Bronchus fibroblast of lung (primary cell): ENCODE data around the gene PTGES3. TPM values are rescaled to one million over a fixed set of nuclear protein-coding genes. Genes with fewer than 3 reads are reported as not detected.

Source experiments
- total RNA-seq: library from RNA; depleted of rRNA; stranded (reverse); fragments of >200 nt; gene quantifications from 2 replicates; pipeline ENCODE4 v1.2.3, GENCODE V29; 2015

The PTGES3 gene, protein sequence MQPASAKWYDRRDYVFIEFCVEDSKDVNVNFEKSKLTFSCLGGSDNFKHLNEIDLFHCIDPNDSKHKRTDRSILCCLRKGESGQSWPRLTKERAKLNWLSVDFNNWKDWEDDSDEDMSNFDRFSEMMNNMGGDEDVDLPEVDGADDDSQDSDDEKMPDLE
- 100 and 110 TPM in 2 replicates for total RNA-seq

DNA sequence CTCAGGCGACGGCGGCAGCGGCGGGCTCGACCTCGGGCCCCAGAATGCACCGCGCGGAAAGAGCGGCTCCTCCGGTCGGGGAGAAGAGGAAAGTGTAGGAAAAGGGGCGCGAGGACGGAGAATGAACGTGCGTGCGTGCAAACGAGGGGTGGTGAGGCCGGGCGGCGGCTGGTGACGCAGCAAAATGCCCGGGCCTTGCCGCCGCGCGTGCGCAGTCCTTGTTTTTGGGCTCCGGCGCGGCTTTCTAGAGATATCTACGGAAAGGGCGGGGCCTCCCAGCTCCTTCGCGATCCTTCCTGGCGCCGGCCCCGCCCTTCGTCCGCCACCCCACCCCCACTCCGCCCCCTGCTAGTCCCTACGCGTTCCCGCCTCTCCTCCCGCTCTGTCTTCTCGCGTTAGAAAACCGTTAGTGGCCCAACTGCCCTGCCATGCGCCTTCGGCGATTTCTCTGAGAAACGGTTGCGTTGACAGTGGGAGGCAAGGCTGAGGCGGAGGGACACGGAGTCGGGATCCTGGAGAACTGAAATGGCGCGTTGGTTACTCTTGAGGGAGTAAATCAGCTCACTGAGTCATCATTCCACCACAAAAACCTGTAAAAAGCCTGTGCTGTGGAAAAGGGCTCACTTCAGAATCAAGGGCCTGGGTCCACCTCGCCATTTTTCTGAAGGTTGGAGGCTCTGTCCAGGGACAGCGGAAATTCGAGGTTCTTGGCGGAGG is at the start of gene PTGES3:
PTGES3 (minus strand) TSS at position 156 of the 717 bp plus-strand sequence. CDS start 285 bp downstream, outside the sequence.

DNA sequence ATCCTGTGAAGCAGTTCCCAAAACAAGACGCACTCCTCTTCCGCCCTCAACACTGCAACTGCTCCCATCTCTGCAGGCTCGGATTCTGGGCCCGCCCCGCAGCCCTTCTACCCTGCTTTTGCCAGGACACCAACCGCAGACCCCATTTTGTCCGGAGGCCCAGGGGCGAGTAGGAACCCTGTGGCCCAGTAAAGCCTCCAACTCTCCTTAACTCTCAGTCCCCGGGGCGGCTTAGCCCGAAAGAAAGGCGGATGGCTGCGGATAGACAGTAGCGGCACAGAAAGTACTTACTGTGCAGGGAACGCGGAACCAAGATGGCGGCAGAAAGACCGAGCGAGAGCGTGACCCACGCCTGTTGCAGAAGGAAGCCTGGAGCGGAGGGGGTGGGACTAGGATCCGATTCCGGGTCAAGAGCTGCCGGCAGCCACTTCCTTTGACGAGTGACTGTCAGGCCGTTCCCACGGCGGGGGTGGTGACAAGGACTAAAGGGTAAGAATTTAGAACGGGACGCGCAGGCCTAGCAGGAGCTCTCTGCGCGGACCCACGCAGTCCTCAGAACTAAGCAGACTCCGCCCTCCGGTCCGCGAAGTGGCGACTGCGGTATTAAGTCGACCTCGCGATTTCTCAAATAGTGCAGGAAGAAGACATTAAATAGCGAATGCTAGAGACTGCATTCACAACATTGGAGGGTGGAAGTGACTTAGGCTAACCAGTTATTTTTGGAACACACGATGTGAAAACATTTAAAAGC is 37.1 kb upstream of the PTGES3 start, which contains the start of gene NACA:
NACA (minus strand) TSS at position 328 of the 751 bp plus-strand sequence. CDS start 778 bp downstream, outside the sequence.

DNA sequence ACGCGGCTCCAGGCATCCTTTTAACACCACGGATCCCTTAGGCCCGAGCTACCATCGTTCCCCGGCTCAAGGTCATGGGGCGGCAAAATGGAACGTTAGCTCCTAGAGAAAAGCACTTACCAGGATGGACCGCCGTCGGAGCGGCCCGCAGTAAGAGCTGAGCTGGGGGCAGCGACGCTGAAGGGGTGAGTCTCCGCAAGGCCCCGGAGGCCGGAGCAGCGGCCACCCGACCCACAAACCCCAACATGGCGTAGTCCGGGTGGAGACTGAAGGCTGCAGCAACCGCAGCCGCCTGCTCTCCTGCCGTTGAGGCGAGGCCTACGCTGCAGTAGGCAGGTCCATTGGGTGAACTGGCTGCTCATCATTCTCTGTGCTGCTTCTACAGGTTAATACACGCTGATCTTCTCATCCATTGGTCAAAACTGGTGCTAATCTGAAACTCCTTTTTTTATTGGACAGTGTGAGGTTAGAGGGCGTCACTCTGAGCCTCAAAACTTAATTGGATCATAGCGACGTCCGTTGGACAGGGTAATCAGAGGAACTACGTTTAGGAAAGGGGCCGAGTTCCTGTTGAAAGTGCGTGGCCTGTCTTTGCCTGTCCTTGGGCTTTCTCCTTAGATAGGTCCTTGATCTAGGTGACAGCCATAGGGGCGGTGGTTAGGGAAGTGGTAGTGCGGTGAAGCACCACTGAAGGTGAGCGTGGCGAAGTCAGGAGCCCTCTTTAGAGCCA is 42.2 kb downstream of the PTGES3 start, which contains the start of gene ATP5F1B:
ATP5F1B (minus strand) TSS at position 268 of the 730 bp plus-strand sequence; CDS start at position 247, 21 bp downstream.

DNA sequence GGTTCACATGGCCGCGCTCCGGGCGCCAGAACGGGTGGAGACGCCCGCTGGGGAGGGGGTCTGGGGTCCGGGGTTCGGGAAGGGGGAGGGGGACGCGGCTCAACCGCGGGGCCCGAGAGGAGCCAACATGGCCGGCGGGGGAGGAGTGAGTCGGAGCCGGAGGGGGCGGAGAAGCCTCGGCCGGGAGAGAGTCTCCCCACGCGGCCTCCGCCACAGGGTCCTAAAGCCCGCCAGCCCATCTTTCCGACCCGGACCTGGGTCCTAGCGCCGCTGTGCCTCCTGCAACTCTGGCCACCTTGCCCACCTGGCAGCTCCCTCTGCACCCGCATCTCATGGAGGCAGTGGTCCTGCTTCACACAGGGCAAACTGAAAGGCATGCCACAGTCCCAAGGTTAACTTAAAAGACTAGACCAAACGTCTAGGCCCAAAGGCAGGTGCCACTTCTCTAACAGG is 57.9 kb downstream of the PTGES3 start, which contains the start of gene BAZ2A:
BAZ2A (minus strand) TSS at position 147 of the 453 bp plus-strand sequence. CDS start 12,796 bp downstream, outside the sequence.

Other genes starting within 250 kb of the PTGES3 start
- gene TIMELESS, start 238.9 kb downstream of the PTGES3 start, total RNA-seq = 22.7 and 24.5 TPM in 2 replicates
- gene MIP, start 233.6 kb downstream of the PTGES3 start, total RNA-seq = not detected in 2 replicates
- 1.2 and 1.3 TPM in 2 replicates for gene SPRYD4, start 219.7 kb downstream of the PTGES3 start, total RNA-seq
- gene GLS2, start 200.1 kb downstream of the PTGES3 start, total RNA-seq = under 0.01 TPM in 2 replicates
- 12.2 and 12.6 TPM in 2 replicates for gene RBMS2, start 166.5 kb downstream of the PTGES3 start, total RNA-seq
- gene BAZ2A, start 58.0 kb downstream of the PTGES3 start, total RNA-seq = 27.7 and 36.3 TPM in 2 replicates
- gene ATP5F1B, start 42.3 kb downstream of the PTGES3 start, total RNA-seq = 585 and 663 TPM in 2 replicates
- 1,369 and 1,498 TPM in 2 replicates for gene NACA, start 37.0 kb upstream of the PTGES3 start, total RNA-seq
- gene PRIM1, start 64.0 kb upstream of the PTGES3 start, total RNA-seq = 19.3 and 20.0 TPM in 2 replicates
- gene HSD17B6, start 75.0 kb upstream of the PTGES3 start, total RNA-seq = 1.0 and 1.6 TPM in 2 replicates
- gene SDR9C7, start 246.1 kb upstream of the PTGES3 start, total RNA-seq = not detected in 2 replicates